ENCODE measurements around the gene LPP. TPM values are rescaled to one million over a fixed set of nuclear protein-coding genes. Genes with fewer than 3 reads are reported as not detected.
A peak's percentile ranks its signal among the peaks of the same experiment; 100 is the strongest.

LPP gene
- total RNA-seq, 1 experiment from 2014 or later, result 148 TPM

- H3K27ac ChIP-seq, result no peak overlapping the region
- H3K4me2 ChIP-seq, result no peak overlapping the region
- no peaks in the 10 kb centered on the region for H3K36me3 ChIP-seq (ENCODE audit: low read depth)
- H3K79me2 ChIP-seq (ENCODE audit: low read depth), result no peaks in the 10 kb centered on the region
- no peaks in the 10 kb centered on the region for H3K4me1 ChIP-seq (replicated peaks; ENCODE audit: insufficient read depth)
- H3K9me2 ChIP-seq (ENCODE audit: insufficient read depth), result no peaks in the 10 kb centered on the region
- H3F3A ChIP-seq (ENCODE audit: insufficient read depth, low read depth), result no peaks in the 10 kb centered on the region
- intact Hi-C loops (cut with micrococcal nuclease; ENCODE audit: unreplicated experiment), result no loop called here
- TF ChIP-seq CTCF (conservative IDR thresholded peaks at IDR 0.05) (no peak), EZH2 (IDR thresholded peaks at IDR 0.05; ENCODE audit: low read depth) (no peak)
- ChIA-PET POLR2A (ENCODE audit: unreplicated experiment) (interaction anchor here (0.7 kb wide), 1 partner anchor 294 kb away, joined by 7 read pairs; no protein-coding TSS in a partner anchor), CTCF (interaction anchor here (0.6 to 0.7 kb wide), 2 partner anchors 46 to 1107 kb away, joined by 3 to 7 read pairs; no protein-coding TSS in a partner anchor)
- DNase-seq, result no peak
- no peak overlapping the region for H3K4me3 ChIP-seq
- H3K27me3 ChIP-seq (ENCODE audit: insufficient read depth, low read depth), result no peaks in the 10 kb centered on the region
- H4K20me1 ChIP-seq (ENCODE audit: insufficient read depth), result no peaks in the 10 kb centered on the region
- H2AFZ ChIP-seq, result no peak overlapping the region
- BruUV-seq (replicated peaks), result no TSS peak
- H3K9me3 ChIP-seq (ENCODE audit: insufficient read depth, low read depth), result no peaks in the 10 kb centered on the region
These were observed 487.1 kb downstream of the LPP start for GRCh38 chr3:188641076-188641475.

GRCh38 chr3:188643736-188644135 lies 489.8 kb downstream of the LPP start:
- intact Hi-C loops (cut with micrococcal nuclease; ENCODE audit: unreplicated experiment), result no loop called here
- POLR2A ChIA-PET (ENCODE audit: unreplicated experiment), result no interaction called here
- CTCF ChIA-PET, result no interaction called here

GRCh38 chr3:188646592-188646991 lies 492.6 kb downstream of the LPP start:
- no peak for TF ChIP-seq CTCF (conservative IDR thresholded peaks at IDR 0.05)
- no peak for TF ChIP-seq EZH2 (IDR thresholded peaks at IDR 0.05; ENCODE audit: low read depth)
- H3K9me3 ChIP-seq (ENCODE audit: insufficient read depth, low read depth), result no peaks in the 10 kb centered on the region
- no peaks in the 10 kb centered on the region for H3K4me1 ChIP-seq (replicated peaks; ENCODE audit: insufficient read depth)
- H3K4me3 ChIP-seq, result no peak overlapping the region
- no peak overlapping the region for H3K4me2 ChIP-seq
- CTCF ChIA-PET, result no interaction called here
- H3K79me2 ChIP-seq (ENCODE audit: low read depth), result no peaks in the 10 kb centered on the region
- DNase-seq, result no peak
- H3K36me3 ChIP-seq (ENCODE audit: low read depth), result no peaks in the 10 kb centered on the region
- no peaks in the 10 kb centered on the region for H4K20me1 ChIP-seq (ENCODE audit: insufficient read depth)
- intact Hi-C loops (cut with micrococcal nuclease; ENCODE audit: unreplicated experiment), result no loop called here
- no TSS peak for BruUV-seq (replicated peaks)
- no peaks in the 10 kb centered on the region; the same call in 1 of the 2 replicates for H3K9me2 ChIP-seq (ENCODE audit: insufficient read depth)
- H3K27me3 ChIP-seq (ENCODE audit: insufficient read depth, low read depth), result no peaks in the 10 kb centered on the region
- POLR2A ChIA-PET (ENCODE audit: unreplicated experiment), result no interaction called here
- H2AFZ ChIP-seq, result no peak overlapping the region
- H3K27ac ChIP-seq, result no peak overlapping the region
- H3F3A ChIP-seq (ENCODE audit: insufficient read depth, low read depth), result no peaks in the 10 kb centered on the region

More at GRCh38 chr3:188643736-188644135, 489.8 kb downstream of the LPP start:
- Histone ChIP-seq H3K27ac (no peak overlapping the region), H3K4me2 (no peak overlapping the region), H2AFZ (no peak overlapping the region), H3K9me3 (ENCODE audit: insufficient read depth, low read depth) (no peaks in the 10 kb centered on the region), H3K36me3 (ENCODE audit: low read depth) (no peaks in the 10 kb centered on the region), H3K4me3 (no peak overlapping the region), H3K4me1 (replicated peaks; ENCODE audit: insufficient read depth) (no peaks in the 10 kb centered on the region), H3K9me2 (ENCODE audit: insufficient read depth) (no peaks in the 10 kb centered on the region; the same call in 1 of the 2 replicates), H3F3A (ENCODE audit: insufficient read depth, low read depth) (no peaks in the 10 kb centered on the region), H4K20me1 (ENCODE audit: insufficient read depth) (no peaks in the 10 kb centered on the region), H3K79me2 (ENCODE audit: low read depth) (no peaks in the 10 kb centered on the region), H3K27me3 (ENCODE audit: insufficient read depth, low read depth) (no peaks in the 10 kb centered on the region)
- TF ChIP-seq CTCF (conservative IDR thresholded peaks at IDR 0.05) (no peak), EZH2 (IDR thresholded peaks at IDR 0.05; ENCODE audit: low read depth) (no peak)
- no TSS peak for BruUV-seq (replicated peaks)
- peak in 1 of 2 experiments; percentile 9 for DNase-seq

Data from PC-9 (cell line).